ENCODE data around the gene TICRR.

The TICRR gene

GRCh38 chr15:89625716-89626115 lies 50.4 kb downstream of the TICRR start:
- TF ChIP-seq CTCF (conservative IDR thresholded peaks at IDR 0.05; ENCODE audit: low read depth), result no peak
- POLR2A ChIA-PET (ENCODE audit: low non-redundant PET), result no interaction called here
- DNase-seq (ENCODE audit: low spot score), result no peak
- H3K27ac ChIP-seq, result 0 out of 2 replicates have a peak overlapping the region, but pooled peaks have one; percentile 4
- CTCF ChIA-PET, result no interaction called here

GRCh38 chr15:89627256-89627970 lies 52.1 kb downstream of the TICRR start:
- ChIA-PET POLR2A (ENCODE audit: low non-redundant PET) (no interaction called here), CTCF (interaction anchor here (0.6 kb wide), 1 partner anchor 1259 kb away, joined by 5 read pairs; no protein-coding TSS in a partner anchor)
- no peak for DNase-seq (ENCODE audit: low spot score)
- TF ChIP-seq CTCF (conservative IDR thresholded peaks at IDR 0.05; ENCODE audit: low read depth), result no peak
- H3K27ac ChIP-seq, result no peak overlapping the region

- no peak for DNase-seq (ENCODE audit: low spot score)
- H3K27ac ChIP-seq, result no peak overlapping the region
- TF ChIP-seq CTCF (conservative IDR thresholded peaks at IDR 0.05; ENCODE audit: low read depth), result no peak
- ChIA-PET POLR2A (ENCODE audit: low non-redundant PET) (no interaction called here), CTCF (no interaction called here)
Measured at GRCh38 chr15:89628301-89628700, 53.0 kb downstream of the TICRR start.

DNA sequence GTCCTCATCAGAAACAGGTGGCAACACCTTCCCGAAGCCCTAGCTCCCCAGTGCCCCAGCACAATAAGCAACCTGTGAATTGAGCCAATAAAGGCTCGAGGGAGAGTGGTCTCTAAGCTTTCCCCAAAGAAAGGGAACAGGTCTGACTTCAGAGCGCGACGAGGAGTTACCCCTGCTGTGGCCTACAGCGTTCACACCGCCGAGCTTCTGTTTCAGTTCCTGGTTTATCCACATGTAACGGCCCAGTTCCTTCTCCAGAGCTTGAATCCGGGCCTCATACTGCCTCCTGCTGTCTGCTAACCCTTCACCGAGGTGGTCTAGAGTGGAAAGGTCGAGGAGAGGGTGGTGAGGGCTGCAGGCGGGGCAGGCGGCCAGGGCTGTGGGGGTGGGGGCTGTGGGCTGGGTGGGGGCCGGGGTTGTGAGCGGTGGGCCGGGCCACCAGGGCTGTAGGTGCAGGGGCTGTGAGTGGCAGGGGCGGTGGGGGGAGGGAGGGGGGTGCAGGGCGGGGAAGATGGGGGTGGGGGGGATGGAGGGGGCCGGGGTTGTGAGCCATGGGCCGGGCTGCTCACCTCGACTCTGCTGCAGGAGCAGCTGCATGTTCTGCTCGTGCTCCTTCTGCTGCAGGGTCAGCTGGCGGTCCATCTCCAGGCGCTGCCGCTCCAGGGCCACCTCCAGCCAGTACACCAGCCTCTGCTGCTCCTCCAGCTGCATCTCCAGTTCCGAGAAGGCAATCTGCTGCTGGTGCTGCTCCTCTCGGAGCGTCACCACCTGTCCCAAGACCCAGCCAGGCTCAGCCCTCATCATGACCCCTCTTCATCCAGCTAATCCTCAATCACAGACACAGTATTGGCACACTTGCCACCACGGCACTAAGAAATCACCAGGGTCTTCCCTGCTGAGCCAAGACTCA lies 53.8 kb downstream of the TICRR start:
- no peak for DNase-seq (ENCODE audit: low spot score)
- CTCF ChIA-PET, result no interaction called here
- POLR2A ChIA-PET (ENCODE audit: low non-redundant PET), result no interaction called here
- no peak overlapping the region for H3K27ac ChIP-seq
- TF ChIP-seq CTCF (conservative IDR thresholded peaks at IDR 0.05; ENCODE audit: low read depth), result no peak

DNA sequence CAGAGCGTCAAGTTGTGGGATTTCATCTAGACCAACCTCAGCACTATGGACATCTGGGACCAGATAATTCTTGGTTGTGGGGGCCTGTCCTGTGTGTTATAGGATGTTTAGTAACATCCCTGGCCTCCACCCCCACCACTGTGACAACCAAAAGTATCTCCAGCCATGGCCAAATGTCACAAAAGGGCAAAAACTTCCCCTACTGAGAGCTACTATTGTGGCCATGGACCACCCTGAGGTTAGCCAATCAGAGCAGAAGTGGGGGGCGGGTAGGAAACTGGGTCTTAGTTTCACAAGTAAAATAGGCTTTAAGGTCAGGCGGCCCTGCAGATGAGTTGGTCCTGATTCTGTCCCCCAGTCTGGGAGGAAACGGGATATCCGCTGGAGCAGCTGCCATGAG lies 54.6 kb downstream of the TICRR start:
- ChIA-PET CTCF (interaction anchor here (0.7 kb wide), 1 partner anchor 26 kb away, joined by 3 read pairs; no protein-coding TSS in a partner anchor), POLR2A (ENCODE audit: low non-redundant PET) (no interaction called here)
- H3K27ac ChIP-seq, result peak overlapping the region; percentile 12
- no peak for DNase-seq (ENCODE audit: low spot score)
- no peak for TF ChIP-seq CTCF (conservative IDR thresholded peaks at IDR 0.05; ENCODE audit: low read depth)

- POLR2A ChIA-PET (ENCODE audit: low non-redundant PET), result no interaction called here
Measured at GRCh38 chr15:89630260-89630659, 55.0 kb downstream of the TICRR start.

More at GRCh38 chr15:89630260-89630659, 55.0 kb downstream of the TICRR start:
- no peak for TF ChIP-seq CTCF (conservative IDR thresholded peaks at IDR 0.05; ENCODE audit: low read depth)
- peak overlapping the region; percentile 12 for H3K27ac ChIP-seq
- DNase-seq (ENCODE audit: low spot score), result no peak
- CTCF ChIA-PET, result interaction anchor here (0.7 kb wide), 1 partner anchor 27 kb away, joined by 3 read pairs; no protein-coding TSS in a partner anchor

Measured in RWPE1 (cell line).